ENCODE data around the gene DCTPP1.
A peak's percentile ranks its signal among the peaks of the same experiment; 100 is the strongest.

DCTPP1 gene

GRCh38 chr16:30449116-30449435, 19.2 kb upstream of the DCTPP1 start:
- H3K4me1 ChIP-seq (ENCODE audit: control insufficient read depth, insufficient read depth, low read length, poor library complexity, severe bottlenecking), result peaks cover 15% of the 10 kb centered on the region

GRCh38 chr16:30447512-30448226, 17.8 kb upstream of the DCTPP1 start:
- DNase-seq, result no peak
- no peaks in the 10 kb centered on the region for H3K27me3 ChIP-seq (replicated peaks; ENCODE audit: control insufficient read depth, insufficient read depth, low read length, poor library complexity, severe bottlenecking)
- peaks cover 24% of the 10 kb centered on the region for H3K4me1 ChIP-seq (ENCODE audit: control insufficient read depth, insufficient read depth, low read length, poor library complexity, severe bottlenecking)
- H3K27ac ChIP-seq (ENCODE audit: insufficient read depth, low read length, poor library complexity, severe bottlenecking), result no peak overlapping the region
- H3K4me3 ChIP-seq (ENCODE audit: insufficient read depth, low read depth, low read length, poor library complexity, severe bottlenecking), result no peak overlapping the region
- no peaks in the 10 kb centered on the region for H3K9me3 ChIP-seq (ENCODE audit: control insufficient read depth, low read length)
- peaks cover 4% of the 10 kb centered on the region for H3K36me3 ChIP-seq (ENCODE audit: control insufficient read depth, insufficient read depth, low read length)

More at GRCh38 chr16:30449116-30449435, 19.2 kb upstream of the DCTPP1 start:
- Histone ChIP-seq H3K27me3 (replicated peaks; ENCODE audit: control insufficient read depth, insufficient read depth, low read length, poor library complexity, severe bottlenecking) (no peaks in the 10 kb centered on the region), H3K4me3 (ENCODE audit: insufficient read depth, low read depth, low read length, poor library complexity, severe bottlenecking) (no peak overlapping the region), H3K9me3 (ENCODE audit: control insufficient read depth, low read length) (no peaks in the 10 kb centered on the region), H3K36me3 (ENCODE audit: control insufficient read depth, insufficient read depth, low read length) (no peaks in the 10 kb centered on the region), H3K27ac (ENCODE audit: insufficient read depth, low read length, poor library complexity, severe bottlenecking) (no peak overlapping the region)
- no peak for DNase-seq

- DNase-seq, result no peak
- Histone ChIP-seq H3K4me3 (ENCODE audit: insufficient read depth, low read depth, low read length, poor library complexity, severe bottlenecking) (peak overlapping the region; percentile 94), H3K27ac (ENCODE audit: insufficient read depth, low read length, poor library complexity, severe bottlenecking) (peak overlapping the region; percentile 88)
These were observed 16.4 kb upstream of the DCTPP1 start for GRCh38 chr16:30446203-30446595.

GRCh38 chr16:30445408-30446202, 15.8 kb upstream of the DCTPP1 start, which contains the start of gene SEPHS2:
SEPHS2 (minus strand) TSS chr16:30445874; CDS start chr16:30445727, 147 bp downstream.
- H3K4me1 ChIP-seq (ENCODE audit: control insufficient read depth, insufficient read depth, low read length, poor library complexity, severe bottlenecking), result peaks cover 24% of the 10 kb centered on the region
- H3K27me3 ChIP-seq (replicated peaks; ENCODE audit: control insufficient read depth, insufficient read depth, low read length, poor library complexity, severe bottlenecking), result no peaks in the 10 kb centered on the region
- H3K27ac ChIP-seq (ENCODE audit: insufficient read depth, low read length, poor library complexity, severe bottlenecking), result peak within 1 kb of the TSS; percentile 88
- H3K9me3 ChIP-seq (ENCODE audit: control insufficient read depth, low read length), result no peaks in the 10 kb centered on the region
- H3K36me3 ChIP-seq (ENCODE audit: control insufficient read depth, insufficient read depth, low read length), result peaks cover 4% of the 10 kb centered on the region
- DNase-seq, result peak; percentile 84 to 94 (median 92)
- H3K4me3 ChIP-seq (ENCODE audit: insufficient read depth, low read depth, low read length, poor library complexity, severe bottlenecking), result peak within 1 kb of the TSS; percentile 94

More at GRCh38 chr16:30446203-30446595, 16.4 kb upstream of the DCTPP1 start:
- Histone ChIP-seq H3K9me3 (ENCODE audit: control insufficient read depth, low read length) (no peaks in the 10 kb centered on the region), H3K4me1 (ENCODE audit: control insufficient read depth, insufficient read depth, low read length, poor library complexity, severe bottlenecking) (peaks cover 24% of the 10 kb centered on the region), H3K27me3 (replicated peaks; ENCODE audit: control insufficient read depth, insufficient read depth, low read length, poor library complexity, severe bottlenecking) (no peaks in the 10 kb centered on the region), H3K36me3 (ENCODE audit: control insufficient read depth, insufficient read depth, low read length) (peaks cover 4% of the 10 kb centered on the region)

- H3K4me3 ChIP-seq (ENCODE audit: insufficient read depth, low read depth, low read length, poor library complexity, severe bottlenecking), result peak overlapping the region; percentile 94
- peaks cover 4% of the 10 kb centered on the region for H3K36me3 ChIP-seq (ENCODE audit: control insufficient read depth, insufficient read depth, low read length)
- H3K9me3 ChIP-seq (ENCODE audit: control insufficient read depth, low read length), result no peaks in the 10 kb centered on the region
- peaks cover 24% of the 10 kb centered on the region for H3K4me1 ChIP-seq (ENCODE audit: control insufficient read depth, insufficient read depth, low read length, poor library complexity, severe bottlenecking)
- H3K27ac ChIP-seq (ENCODE audit: insufficient read depth, low read length, poor library complexity, severe bottlenecking), result peak overlapping the region; percentile 88
- no peak for DNase-seq
- no peaks in the 10 kb centered on the region for H3K27me3 ChIP-seq (replicated peaks; ENCODE audit: control insufficient read depth, insufficient read depth, low read length, poor library complexity, severe bottlenecking)
These were observed 15.2 kb upstream of the DCTPP1 start for GRCh38 chr16:30445149-30445407.

GRCh38 chr16:30444231-30445148, 14.7 kb upstream of the DCTPP1 start:
- DNase-seq, result no peak
- H3K27ac ChIP-seq (ENCODE audit: insufficient read depth, low read length, poor library complexity, severe bottlenecking), result peak overlapping the region; percentile 88
- peaks cover 24% of the 10 kb centered on the region for H3K4me1 ChIP-seq (ENCODE audit: control insufficient read depth, insufficient read depth, low read length, poor library complexity, severe bottlenecking)
- no peaks in the 10 kb centered on the region for H3K9me3 ChIP-seq (ENCODE audit: control insufficient read depth, low read length)
- no peaks in the 10 kb centered on the region for H3K27me3 ChIP-seq (replicated peaks; ENCODE audit: control insufficient read depth, insufficient read depth, low read length, poor library complexity, severe bottlenecking)
- H3K4me3 ChIP-seq (ENCODE audit: insufficient read depth, low read depth, low read length, poor library complexity, severe bottlenecking), result peak overlapping the region; percentile 94
- H3K36me3 ChIP-seq (ENCODE audit: control insufficient read depth, insufficient read depth, low read length), result peaks cover 4% of the 10 kb centered on the region

- H3K4me1 ChIP-seq (ENCODE audit: control insufficient read depth, insufficient read depth, low read length, poor library complexity, severe bottlenecking), result peaks cover 24% of the 10 kb centered on the region
- peaks cover 4% of the 10 kb centered on the region for H3K36me3 ChIP-seq (ENCODE audit: control insufficient read depth, insufficient read depth, low read length)
- no peak for DNase-seq
- no peaks in the 10 kb centered on the region for H3K9me3 ChIP-seq (ENCODE audit: control insufficient read depth, low read length)
- H3K4me3 ChIP-seq (ENCODE audit: insufficient read depth, low read depth, low read length, poor library complexity, severe bottlenecking), result no peak overlapping the region
- no peak overlapping the region for H3K27ac ChIP-seq (ENCODE audit: insufficient read depth, low read length, poor library complexity, severe bottlenecking)
- H3K27me3 ChIP-seq (replicated peaks; ENCODE audit: control insufficient read depth, insufficient read depth, low read length, poor library complexity, severe bottlenecking), result no peaks in the 10 kb centered on the region
These were observed 13.8 kb upstream of the DCTPP1 start for GRCh38 chr16:30443631-30444030.

GRCh38 chr16:30439720-30440348, 10.0 kb upstream of the DCTPP1 start:
- H3K27ac ChIP-seq (ENCODE audit: insufficient read depth, low read length, poor library complexity, severe bottlenecking), result no peak overlapping the region
- H3K4me3 ChIP-seq (ENCODE audit: insufficient read depth, low read depth, low read length, poor library complexity, severe bottlenecking), result no peak overlapping the region
- H3K9me3 ChIP-seq (ENCODE audit: control insufficient read depth, low read length), result no peaks in the 10 kb centered on the region
- H3K4me1 ChIP-seq (ENCODE audit: control insufficient read depth, insufficient read depth, low read length, poor library complexity, severe bottlenecking), result peaks cover 16% of the 10 kb centered on the region
- no peaks in the 10 kb centered on the region for H3K27me3 ChIP-seq (replicated peaks; ENCODE audit: control insufficient read depth, insufficient read depth, low read length, poor library complexity, severe bottlenecking)
- peaks cover 4% of the 10 kb centered on the region for H3K36me3 ChIP-seq (ENCODE audit: control insufficient read depth, insufficient read depth, low read length)
- no peak for DNase-seq

GRCh38 chr16:30438835-30439234, 9.0 kb upstream of the DCTPP1 start:
- no peak for DNase-seq
- H3K27me3 ChIP-seq (replicated peaks; ENCODE audit: control insufficient read depth, insufficient read depth, low read length, poor library complexity, severe bottlenecking), result no peaks in the 10 kb centered on the region
- H3K4me3 ChIP-seq (ENCODE audit: insufficient read depth, low read depth, low read length, poor library complexity, severe bottlenecking), result no peak overlapping the region
- H3K4me1 ChIP-seq (ENCODE audit: control insufficient read depth, insufficient read depth, low read length, poor library complexity, severe bottlenecking), result peaks cover 7% of the 10 kb centered on the region
- no peak overlapping the region for H3K27ac ChIP-seq (ENCODE audit: insufficient read depth, low read length, poor library complexity, severe bottlenecking)
- H3K36me3 ChIP-seq (ENCODE audit: control insufficient read depth, insufficient read depth, low read length), result peaks cover 4% of the 10 kb centered on the region
- H3K9me3 ChIP-seq (ENCODE audit: control insufficient read depth, low read length), result no peaks in the 10 kb centered on the region

Measured in effector memory CD4-positive, alpha-beta T cell (primary cell).